Activated naive CD8-positive, alpha-beta T cell treated with anti-CD3 and anti-CD28 coated beads, Interleukin-2, amount 50 U/mL, for 24 hours (primary cell): ENCODE results near the gene SLC9A9.

Source experiments
- ATAC-seq: fragments of 150-1000 bp; cut with Tn5 transposase; one replicate; pipeline ENCODE4 v1.10.0; 2021
- DNase-seq: peaks from one replicate; pipeline ENCODE4 v3.0.0; 2021
- H3K27ac Mint-ChIP-seq: one replicate; pipeline ENCODE4 v1.8.0; 2021; ENCODE audit warnings: mild to moderate bottlenecking, mixed read lengths
- H3K27me3 Mint-ChIP-seq: one replicate; pipeline ENCODE4 v1.8.0; 2021; ENCODE audit warnings: mixed read lengths
- H3K36me3 Mint-ChIP-seq: one replicate; pipeline ENCODE4 v1.8.0; 2021; ENCODE audit warnings: low read depth, mixed read lengths
- H3K4me1 Mint-ChIP-seq: one replicate; pipeline ENCODE4 v1.8.0; 2021; ENCODE audit warnings: mixed read lengths
- H3K4me3 Mint-ChIP-seq: one replicate; pipeline ENCODE4 v1.8.0; 2021; ENCODE audit warnings: mild to moderate bottlenecking, moderate library complexity, mixed read lengths
- H3K9me3 Mint-ChIP-seq: one replicate; pipeline ENCODE4 v1.8.0; 2021; ENCODE audit warnings: mixed read lengths

The SLC9A9 gene

GRCh38 chr3:143686638-143687197 is 161.6 kb downstream of the SLC9A9 start:
- no peak for ATAC-seq
- H3K27ac Mint-ChIP-seq = no peak overlapping the region
- H3K4me1 Mint-ChIP-seq = peaks cover 2% of the 10 kb centered on the region

GRCh38 chr3:143685491-143685890 is 162.8 kb downstream of the SLC9A9 start:
- Mint-ChIP-seq H3K4me1 (peaks cover 2% of the 10 kb centered on the region), H3K4me3 (no peak overlapping the region), H3K36me3 (no peaks in the 10 kb centered on the region), H3K27me3 (no peaks in the 10 kb centered on the region), H3K9me3 (no peaks in the 10 kb centered on the region), H3K27ac (no peak overlapping the region)
- DNase-seq (no peak), ATAC-seq (no peak)

More at GRCh38 chr3:143686638-143687197, 161.6 kb downstream of the SLC9A9 start:
- H3K4me3 Mint-ChIP-seq = no peak overlapping the region
- H3K36me3 Mint-ChIP-seq = peaks cover 5% of the 10 kb centered on the region
- H3K9me3 Mint-ChIP-seq = no peaks in the 10 kb centered on the region
- DNase-seq = no peak
- no peaks in the 10 kb centered on the region for H3K27me3 Mint-ChIP-seq

- H3K27ac Mint-ChIP-seq = no peak overlapping the region
- no peak overlapping the region for H3K4me3 Mint-ChIP-seq
- ATAC-seq (no peak), DNase-seq (no peak)
- H3K9me3 Mint-ChIP-seq = no peaks in the 10 kb centered on the region
- H3K27me3 Mint-ChIP-seq = no peaks in the 10 kb centered on the region
- H3K36me3 Mint-ChIP-seq = no peaks in the 10 kb centered on the region
- H3K4me1 Mint-ChIP-seq = peaks cover 12% of the 10 kb centered on the region
Observed at GRCh38 chr3:143677430-143677829, 170.8 kb downstream of the SLC9A9 start.

- H3K4me3 Mint-ChIP-seq = no peak overlapping the region
- H3K36me3 Mint-ChIP-seq = no peaks in the 10 kb centered on the region
- no peaks in the 10 kb centered on the region for H3K27me3 Mint-ChIP-seq
- no peak overlapping the region for H3K27ac Mint-ChIP-seq
- peaks cover 10% of the 10 kb centered on the region for H3K4me1 Mint-ChIP-seq
- no peaks in the 10 kb centered on the region for H3K9me3 Mint-ChIP-seq
- ATAC-seq = no peak
- no peak for DNase-seq
Observed at GRCh38 chr3:143676747-143677146, 171.5 kb downstream of the SLC9A9 start.

- ATAC-seq (no peak), DNase-seq (no peak)
- H3K27me3 Mint-ChIP-seq = no peaks in the 10 kb centered on the region
- H3K4me3 Mint-ChIP-seq = no peak overlapping the region
- H3K36me3 Mint-ChIP-seq = no peaks in the 10 kb centered on the region
- H3K9me3 Mint-ChIP-seq = no peaks in the 10 kb centered on the region
- H3K27ac Mint-ChIP-seq = no peak overlapping the region
- peaks cover 10% of the 10 kb centered on the region for H3K4me1 Mint-ChIP-seq
Observed at GRCh38 chr3:143676021-143676420, 172.2 kb downstream of the SLC9A9 start.

- Mint-ChIP-seq H3K4me1 (peaks cover 19% of the 10 kb centered on the region), H3K9me3 (no peaks in the 10 kb centered on the region), H3K27me3 (no peaks in the 10 kb centered on the region), H3K4me3 (peak overlapping the region; percentile 10), H3K27ac (peak overlapping the region; percentile 54), H3K36me3 (no peaks in the 10 kb centered on the region)
- peak; percentile 77 for DNase-seq
- ATAC-seq = peak; percentile 92
Observed at GRCh38 chr3:143674100-143674968, 173.9 kb downstream of the SLC9A9 start.

- no peak overlapping the region for H3K4me3 Mint-ChIP-seq
- H3K27ac Mint-ChIP-seq = no peak overlapping the region
- no peaks in the 10 kb centered on the region for H3K36me3 Mint-ChIP-seq
- DNase-seq = no peak
- H3K9me3 Mint-ChIP-seq = no peaks in the 10 kb centered on the region
- peaks cover 33% of the 10 kb centered on the region for H3K4me1 Mint-ChIP-seq
- ATAC-seq = no peak
- no peaks in the 10 kb centered on the region for H3K27me3 Mint-ChIP-seq
Observed at GRCh38 chr3:143672396-143673165, 175.7 kb downstream of the SLC9A9 start.

- no peaks in the 10 kb centered on the region for H3K9me3 Mint-ChIP-seq
- ATAC-seq = no peak
- no peaks in the 10 kb centered on the region for H3K27me3 Mint-ChIP-seq
- H3K36me3 Mint-ChIP-seq = no peaks in the 10 kb centered on the region
- H3K4me1 Mint-ChIP-seq = peaks cover 34% of the 10 kb centered on the region
- H3K4me3 Mint-ChIP-seq = no peak overlapping the region
- no peak overlapping the region for H3K27ac Mint-ChIP-seq
- no peak for DNase-seq
Observed at GRCh38 chr3:143671626-143672025, 176.6 kb downstream of the SLC9A9 start.

- peaks cover 32% of the 10 kb centered on the region for H3K4me1 Mint-ChIP-seq
- H3K4me3 Mint-ChIP-seq = peak overlapping the region; percentile 0
- peak overlapping the region; percentile 47 for H3K27ac Mint-ChIP-seq
- no peaks in the 10 kb centered on the region for H3K27me3 Mint-ChIP-seq
- H3K9me3 Mint-ChIP-seq = no peaks in the 10 kb centered on the region
- no peaks in the 10 kb centered on the region for H3K36me3 Mint-ChIP-seq
- DNase-seq (no peak), ATAC-seq (peak; percentile 76)
Observed at GRCh38 chr3:143668924-143669790, 179.1 kb downstream of the SLC9A9 start.

GRCh38 chr3:143668385-143668784 is 179.9 kb downstream of the SLC9A9 start:
- Mint-ChIP-seq H3K4me1 (peaks cover 29% of the 10 kb centered on the region), H3K4me3 (no peak overlapping the region)
- ATAC-seq = no peak

GRCh38 chr3:143661677-143662076 is 186.6 kb downstream of the SLC9A9 start:
- Mint-ChIP-seq H3K9me3 (peaks cover 6% of the 10 kb centered on the region), H3K27ac (no peak overlapping the region), H3K36me3 (peaks cover 2% of the 10 kb centered on the region), H3K4me1 (no peaks in the 10 kb centered on the region), H3K4me3 (no peak overlapping the region), H3K27me3 (no peaks in the 10 kb centered on the region)
- no peak for DNase-seq
- no peak for ATAC-seq

More at GRCh38 chr3:143668385-143668784, 179.9 kb downstream of the SLC9A9 start:
- no peak overlapping the region for H3K27ac Mint-ChIP-seq
- no peaks in the 10 kb centered on the region for H3K36me3 Mint-ChIP-seq
- DNase-seq = no peak
- peaks cover 3% of the 10 kb centered on the region for H3K9me3 Mint-ChIP-seq
- no peaks in the 10 kb centered on the region for H3K27me3 Mint-ChIP-seq

GRCh38 chr3:143658861-143659260 is 189.4 kb downstream of the SLC9A9 start:
- no peaks in the 10 kb centered on the region for H3K4me1 Mint-ChIP-seq
- ATAC-seq = no peak
- H3K36me3 Mint-ChIP-seq = peaks cover 2% of the 10 kb centered on the region
- no peaks in the 10 kb centered on the region for H3K27me3 Mint-ChIP-seq
- H3K27ac Mint-ChIP-seq = no peak overlapping the region
- no peak for DNase-seq
- peaks cover 6% of the 10 kb centered on the region for H3K9me3 Mint-ChIP-seq
- no peak overlapping the region for H3K4me3 Mint-ChIP-seq

- Mint-ChIP-seq H3K27ac (no peak overlapping the region), H3K27me3 (no peaks in the 10 kb centered on the region), H3K9me3 (peaks cover under 1% of the 10 kb centered on the region), H3K4me3 (no peak overlapping the region), H3K4me1 (no peaks in the 10 kb centered on the region), H3K36me3 (peaks cover 2% of the 10 kb centered on the region)
- ATAC-seq (no peak), DNase-seq (no peak)
Observed at GRCh38 chr3:143658116-143658515, 190.2 kb downstream of the SLC9A9 start.

GRCh38 chr3:143657391-143657790 is 190.9 kb downstream of the SLC9A9 start:
- no peaks in the 10 kb centered on the region for H3K27me3 Mint-ChIP-seq
- H3K36me3 Mint-ChIP-seq = peaks cover 2% of the 10 kb centered on the region
- ATAC-seq = no peak
- no peaks in the 10 kb centered on the region for H3K9me3 Mint-ChIP-seq
- no peak for DNase-seq
- H3K4me3 Mint-ChIP-seq = no peak overlapping the region
- H3K27ac Mint-ChIP-seq = no peak overlapping the region
- H3K4me1 Mint-ChIP-seq = no peaks in the 10 kb centered on the region
